Hematopoietic multipotent progenitor cell treated with erythropoietin and hydrocortisone succinate and interleukin-3 and kit ligand, for 17 days (in vitro differentiated cells): ENCODE results near the gene PUM2.
"Not testable (repeated sequence)": the region's sequence is repeated elsewhere in the genome, so short reads cannot be mapped to it uniquely, and the experiment has no call there.

ENCODE experiments used
- DNase-seq: peaks from one replicate; pipeline ENCODE4 v3.0.0-alpha.2; 2015; ENCODE audit warnings: low spot score

Gene PUM2

GRCh38 chr2:20350753-20351554 lies at the start of gene PUM2:
Gene PUM2 (minus strand): TSS chr2:20350844. CDS start chr2:20327360, 23,484 bp downstream.
- DNase-seq, result peak; percentile 90

- DNase-seq, result no peak
Observed at GRCh38 chr2:20400306-20400705, 49.7 kb upstream of the PUM2 start.

- no peak for DNase-seq
Observed at GRCh38 chr2:20398956-20399567, 48.4 kb upstream of the PUM2 start.

- no peak for DNase-seq
Observed at GRCh38 chr2:20397811-20398447, 47.3 kb upstream of the PUM2 start.

GRCh38 chr2:20396356-20397000 lies 45.8 kb upstream of the PUM2 start:
- no peak for DNase-seq

- DNase-seq, result no peak
Observed at GRCh38 chr2:20393986-20394385, 43.3 kb upstream of the PUM2 start.

GRCh38 chr2:20391951-20392699 lies 41.5 kb upstream of the PUM2 start:
- DNase-seq, result no peak

GRCh38 chr2:20390524-20391123 lies 40.0 kb upstream of the PUM2 start:
- no peak for DNase-seq

- no peak for DNase-seq
Observed at GRCh38 chr2:20384953-20385352, 34.3 kb upstream of the PUM2 start.

- no peak for DNase-seq
Observed at GRCh38 chr2:20382965-20383810, 32.5 kb upstream of the PUM2 start.

GRCh38 chr2:20381457-20381856 lies 30.8 kb upstream of the PUM2 start:
- no peak for DNase-seq

GRCh38 chr2:20378891-20379519 lies 28.4 kb upstream of the PUM2 start:
- peak; percentile 34 for DNase-seq

- DNase-seq, result no peak
Observed at GRCh38 chr2:20378341-20378740, 27.7 kb upstream of the PUM2 start.

GRCh38 chr2:20377741-20378140 lies 27.1 kb upstream of the PUM2 start:
- DNase-seq, result no peak

- DNase-seq, result not testable (repeated sequence)
Observed at GRCh38 chr2:20374982-20375381, 24.3 kb upstream of the PUM2 start.

GRCh38 chr2:20372896-20373640 lies 22.4 kb upstream of the PUM2 start:
- DNase-seq, result no peak

GRCh38 chr2:20371323-20372025 lies 20.8 kb upstream of the PUM2 start:
- no peak for DNase-seq

GRCh38 chr2:20370191-20370590 lies 19.5 kb upstream of the PUM2 start:
- DNase-seq, result no peak

- no peak for DNase-seq
Observed at GRCh38 chr2:20369366-20369765, 18.7 kb upstream of the PUM2 start.
